ENCODE results near the gene NCAPD2.

- TF ChIP-seq EP300 (IDR thresholded peaks at IDR 0.05): no peak
- no peak for TF ChIP-seq POLR2A (IDR thresholded peaks at IDR 0.05; ENCODE audit: low read depth)
- TF ChIP-seq, protein P1, sequence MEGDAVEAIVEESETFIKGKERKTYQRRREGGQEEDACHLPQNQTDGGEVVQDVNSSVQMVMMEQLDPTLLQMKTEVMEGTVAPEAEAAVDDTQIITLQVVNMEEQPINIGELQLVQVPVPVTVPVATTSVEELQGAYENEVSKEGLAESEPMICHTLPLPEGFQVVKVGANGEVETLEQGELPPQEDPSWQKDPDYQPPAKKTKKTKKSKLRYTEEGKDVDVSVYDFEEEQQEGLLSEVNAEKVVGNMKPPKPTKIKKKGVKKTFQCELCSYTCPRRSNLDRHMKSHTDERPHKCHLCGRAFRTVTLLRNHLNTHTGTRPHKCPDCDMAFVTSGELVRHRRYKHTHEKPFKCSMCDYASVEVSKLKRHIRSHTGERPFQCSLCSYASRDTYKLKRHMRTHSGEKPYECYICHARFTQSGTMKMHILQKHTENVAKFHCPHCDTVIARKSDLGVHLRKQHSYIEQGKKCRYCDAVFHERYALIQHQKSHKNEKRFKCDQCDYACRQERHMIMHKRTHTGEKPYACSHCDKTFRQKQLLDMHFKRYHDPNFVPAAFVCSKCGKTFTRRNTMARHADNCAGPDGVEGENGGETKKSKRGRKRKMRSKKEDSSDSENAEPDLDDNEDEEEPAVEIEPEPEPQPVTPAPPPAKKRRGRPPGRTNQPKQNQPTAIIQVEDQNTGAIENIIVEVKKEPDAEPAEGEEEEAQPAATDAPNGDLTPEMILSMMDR (IDR thresholded peaks at IDR 0.05): no peak
Observed at GRCh38 chr12:6549684-6550151, 55.8 kb downstream of the NCAPD2 start.
